GM19240 (cell line): ENCODE measurements around the gene RAPGEF6.
A peak's percentile ranks its signal among the peaks of the same experiment; 100 is the strongest.

Experiments
- DNase-seq: peaks from one replicate; pipeline ENCODE4 v3.0.0; 2011; ENCODE audit warnings: low spot score; ENCODE audit not compliant: insufficient read length

Gene RAPGEF6

GRCh38 chr5:131541762-131542161 lies 93.3 kb downstream of the RAPGEF6 start:
- no peak for DNase-seq

GRCh38 chr5:131541071-131541470 lies 94.0 kb downstream of the RAPGEF6 start:
- DNase-seq = no peak

GRCh38 chr5:131539251-131539650 lies 95.8 kb downstream of the RAPGEF6 start:
- DNase-seq = no peak

- no peak for DNase-seq
These were observed 96.8 kb downstream of the RAPGEF6 start for GRCh38 chr5:131538177-131538593.

- no peak for DNase-seq
These were observed 98.1 kb downstream of the RAPGEF6 start for GRCh38 chr5:131536850-131537448.

GRCh38 chr5:131536211-131536826 lies 98.7 kb downstream of the RAPGEF6 start:
- DNase-seq = peak; percentile 12

- no peak for DNase-seq
These were observed 100.1 kb downstream of the RAPGEF6 start for GRCh38 chr5:131534974-131535373.

- no peak for DNase-seq
These were observed 101.2 kb downstream of the RAPGEF6 start for GRCh38 chr5:131533836-131534235.

- DNase-seq = no peak
These were observed 102.9 kb downstream of the RAPGEF6 start for GRCh38 chr5:131532031-131532640.

- DNase-seq = no peak
These were observed 104.2 kb downstream of the RAPGEF6 start for GRCh38 chr5:131530706-131531331.

- DNase-seq = no peak
These were observed 106.3 kb downstream of the RAPGEF6 start for GRCh38 chr5:131528682-131529081.

GRCh38 chr5:131525805-131526204 lies 109.2 kb downstream of the RAPGEF6 start:
- DNase-seq = no peak

GRCh38 chr5:131524431-131524830 lies 110.6 kb downstream of the RAPGEF6 start:
- no peak for DNase-seq

- DNase-seq = no peak
These were observed 111.4 kb downstream of the RAPGEF6 start for GRCh38 chr5:131523500-131524185.

GRCh38 chr5:131521252-131521651 lies 113.8 kb downstream of the RAPGEF6 start:
- no peak for DNase-seq

- DNase-seq = no peak
These were observed 119.7 kb downstream of the RAPGEF6 start for GRCh38 chr5:131515348-131515747.

- DNase-seq = no peak
These were observed 120.4 kb downstream of the RAPGEF6 start for GRCh38 chr5:131514316-131515283.

GRCh38 chr5:131513780-131514179 lies 121.2 kb downstream of the RAPGEF6 start:
- DNase-seq = no peak

GRCh38 chr5:131511934-131512333 lies 123.1 kb downstream of the RAPGEF6 start:
- DNase-seq = no peak

GRCh38 chr5:131509801-131510200 lies 125.2 kb downstream of the RAPGEF6 start:
- no peak for DNase-seq
